Lung (tissue), 12 donors: Measurements from ENCODE around the gene SMPX. TPM values are rescaled to one million over a fixed set of nuclear protein-coding genes. Genes with fewer than 3 reads are reported as not detected.

Experiments
- ATAC-seq: fragments of 200-7000 bp; cut with Tn5 transposase; one replicate; pipeline ENCODE4 v1.9.1; 2020; ENCODE audit warnings: moderate number of reproducible peaks; ENCODE audit not compliant: insufficient read depth, low FRiP score
- DNase-seq, 3 donors: peaks; one replicate each; pipeline ENCODE4 v3.0.0-alpha.2; 2013 to 2017
- H3K27ac ChIP-seq, 2 donors: one replicate each; pipeline ENCODE4 v1.5.1; 2013; ENCODE audit warnings: mild to moderate bottlenecking in 2 of 2, moderate library complexity in 2 of 2, control low read depth in 1 of 2, inconsistent platforms in 1 of 2, low read depth in 1 of 2, low read length in 1 of 2
- H3K27me3 ChIP-seq, 3 donors: one replicate each; pipeline ENCODE4 v1.5.1; 2013; ENCODE audit warnings: low read length in 2 of 3; ENCODE audit not compliant: control insufficient read depth in 3 of 3, insufficient read depth in 3 of 3
- H3K36me3 ChIP-seq, 4 donors: one replicate each; pipeline ENCODE4 v1.5.1; 2013; ENCODE audit warnings: low read length in 4 of 4, mild to moderate bottlenecking in 1 of 4, moderate library complexity in 1 of 4; ENCODE audit not compliant: control insufficient read depth in 4 of 4, insufficient read depth in 4 of 4
- H3K4me1 ChIP-seq, 5 donors: one replicate each; pipeline ENCODE4 v1.5.1; 2013; ENCODE audit warnings: low read length in 5 of 5, mild to moderate bottlenecking in 2 of 5, moderate library complexity in 1 of 5; ENCODE audit not compliant: control insufficient read depth in 5 of 5, insufficient read depth in 5 of 5
- H3K4me3 ChIP-seq: one replicate; pipeline ENCODE4 v1.5.1; 2013; ENCODE audit warnings: mild to moderate bottlenecking, control low read depth, moderate library complexity
- H3K9ac ChIP-seq, 2 donors: one replicate each; pipeline ENCODE4 v1.5.1; 2013; ENCODE audit warnings: low read length in 2 of 2, control low read depth in 1 of 2; ENCODE audit not compliant: insufficient read depth in 1 of 2
- H3K9me3 ChIP-seq, 4 donors: one replicate each; pipeline ENCODE4 v1.5.1; 2013; ENCODE audit warnings: low read length in 3 of 4, mild to moderate bottlenecking in 1 of 4, moderate library complexity in 1 of 4; ENCODE audit not compliant: control insufficient read depth in 4 of 4, insufficient read depth in 3 of 4
- CTCF ChIP-seq: IDR thresholded peaks from 2 replicates; pipeline ENCODE4 v1.5.1; 2012; ENCODE audit warnings: mild to moderate bottlenecking; ENCODE audit errors: control extremely low read depth, extremely low read depth
- WGBS, 2 donors: extraction: QIAGEN DNeasy Blood & Tissue Kit; methylation state at CpG; one replicate each; pipeline ENCODE4 v1.1.7; 2013; 5-methylcytosine and 5-hydroxymethylcytosine counted together
- polyA plus RNA-seq, 2 donors: library from polyadenylated mRNA; stranded (reverse); fragments of 200-250 nt; gene quantifications; one replicate each; pipeline ENCODE4 v1.2.1, GENCODE V29; 2013
- total RNA-seq, 2 donors: library from RNA; depleted of rRNA in 1 of 2; stranded (reverse); fragments of >200 nt in 1 of 2; gene quantifications; one replicate each; pipeline ENCODE4 v1.2.1, GENCODE V29; 2014 to 2021
- donor health status: control.
- donor health status: control.
- donor health status: Bipolar disorder and iron deficiency.
- donor health status: healthy.
- donor health status: DM: yes; HTN: yes; CAD: no.

The SMPX gene
- total and polyA plus RNA-seq, 4 donors: 0.08 to 2.3 TPM; not detected in 2

- ATAC-seq (no peak), DNase-seq (no peak)
- no peak overlapping the region for H3K27ac ChIP-seq
- no peak for TF ChIP-seq CTCF
- H3K4me3 ChIP-seq: no peak overlapping the region
- H3K9me3 ChIP-seq: no peaks in the 10 kb centered on the region
- no peak overlapping the region for H3K9ac ChIP-seq
- 60 to 79% methylated on average over 3 of the region's 3 CpGs for WGBS, 2 donors
- no peaks in the 10 kb centered on the region for H3K4me1 ChIP-seq
- H3K27me3 ChIP-seq: peaks cover 0 to 6% (median 2%) of the 10 kb centered on the region in 3 donors
- no peaks in the 10 kb centered on the region for H3K36me3 ChIP-seq
Measured at GRCh38 chrX:21700967-21701366, 56.9 kb downstream of the SMPX start.

- no peak overlapping the region for H3K9ac ChIP-seq
- no peaks in the 10 kb centered on the region for H3K36me3 ChIP-seq
- no peaks in the 10 kb centered on the region for H3K9me3 ChIP-seq
- H3K4me3 ChIP-seq: no peak overlapping the region
- no peak for TF ChIP-seq CTCF
- DNase-seq (no peak), ATAC-seq (no peak)
- WGBS, 2 donors: 80 to 89% methylated on average over 5 of the region's 5 CpGs
- peaks cover 0 to 8% (median 2%) of the 10 kb centered on the region in 3 donors for H3K27me3 ChIP-seq
- no peak overlapping the region for H3K27ac ChIP-seq
- no peaks in the 10 kb centered on the region for H3K4me1 ChIP-seq
Measured at GRCh38 chrX:21700275-21700674, 57.6 kb downstream of the SMPX start.

GRCh38 chrX:21699136-21699535 lies 58.8 kb downstream of the SMPX start:
- no peaks in the 10 kb centered on the region for H3K4me1 ChIP-seq
- ATAC-seq (no peak), DNase-seq (no peak)
- 60 to 83% methylated on average over 3 of the region's 3 CpGs for WGBS, 2 donors
- no peak overlapping the region for H3K27ac ChIP-seq
- H3K27me3 ChIP-seq: peaks cover 0 to 7% (median 2%) of the 10 kb centered on the region in 3 donors
- TF ChIP-seq CTCF: no peak
- no peak overlapping the region for H3K4me3 ChIP-seq
- no peaks in the 10 kb centered on the region for H3K9me3 ChIP-seq
- no peaks in the 10 kb centered on the region for H3K36me3 ChIP-seq
- H3K9ac ChIP-seq: no peak overlapping the region

- H3K9me3 ChIP-seq: no peaks in the 10 kb centered on the region
- peaks cover 0 to 5% (median 2%) of the 10 kb centered on the region in 3 donors for H3K27me3 ChIP-seq
- ATAC-seq: no peak
- 57 to 65% methylated on average over 4 of the region's 4 CpGs for WGBS, 2 donors
- no peaks in the 10 kb centered on the region for H3K4me1 ChIP-seq
- no peaks in the 10 kb centered on the region for H3K36me3 ChIP-seq
- no peak overlapping the region for H3K27ac ChIP-seq
- TF ChIP-seq CTCF: no peak
- no peak overlapping the region for H3K4me3 ChIP-seq
- H3K9ac ChIP-seq: no peak overlapping the region
- no peak for DNase-seq
Measured at GRCh38 chrX:21698272-21698671, 59.6 kb downstream of the SMPX start.
